Adrenal gland (tissue), 5 donors: Measurements from ENCODE around the gene APLNR.

Experiments used
- POLR2A ChIP-seq, 2 donors: fragments of 450-650 bp; IDR thresholded peaks; one replicate each; pipeline ENCODE4 v1.6.1; 2017; ENCODE audit warnings: antibody characterized with exemption in 2 of 2, mild to moderate bottlenecking in 2 of 2, moderate library complexity in 1 of 2
- TF ChIP-seq, protein P1 (sequence below), 6 experiments: fragments of 450-650 bp in 4 of 6; fragments of 200-600 bp in 2 of 6; sonication (generic) in 1 of 6; IDR thresholded peaks; 1 replicate in 5 of 6; 2 replicates in 1 of 6; pipeline versions ENCODE4 v1.5.1 to v1.8.0; 2016 to 2021; ENCODE audit warnings: antibody characterized with exemption in 6 of 6, mild to moderate bottlenecking in 2 of 6, moderate library complexity in 1 of 6
- donor health status: DM: no; HTN: no; CAD: no.

GRCh38 chr11:57223601-57224000 is 13.4 kb downstream of the APLNR start:
- TF ChIP-seq, protein P1, sequence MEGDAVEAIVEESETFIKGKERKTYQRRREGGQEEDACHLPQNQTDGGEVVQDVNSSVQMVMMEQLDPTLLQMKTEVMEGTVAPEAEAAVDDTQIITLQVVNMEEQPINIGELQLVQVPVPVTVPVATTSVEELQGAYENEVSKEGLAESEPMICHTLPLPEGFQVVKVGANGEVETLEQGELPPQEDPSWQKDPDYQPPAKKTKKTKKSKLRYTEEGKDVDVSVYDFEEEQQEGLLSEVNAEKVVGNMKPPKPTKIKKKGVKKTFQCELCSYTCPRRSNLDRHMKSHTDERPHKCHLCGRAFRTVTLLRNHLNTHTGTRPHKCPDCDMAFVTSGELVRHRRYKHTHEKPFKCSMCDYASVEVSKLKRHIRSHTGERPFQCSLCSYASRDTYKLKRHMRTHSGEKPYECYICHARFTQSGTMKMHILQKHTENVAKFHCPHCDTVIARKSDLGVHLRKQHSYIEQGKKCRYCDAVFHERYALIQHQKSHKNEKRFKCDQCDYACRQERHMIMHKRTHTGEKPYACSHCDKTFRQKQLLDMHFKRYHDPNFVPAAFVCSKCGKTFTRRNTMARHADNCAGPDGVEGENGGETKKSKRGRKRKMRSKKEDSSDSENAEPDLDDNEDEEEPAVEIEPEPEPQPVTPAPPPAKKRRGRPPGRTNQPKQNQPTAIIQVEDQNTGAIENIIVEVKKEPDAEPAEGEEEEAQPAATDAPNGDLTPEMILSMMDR (IDR thresholded peaks at IDR 0.05), result no peak
- no peak for TF ChIP-seq POLR2A (IDR thresholded peaks at IDR 0.05)
